Neuronal stem cell (in vitro differentiated cells): Measurements from ENCODE around the gene UNC5C.

Experiments used
- DNase-seq: peaks from one replicate; pipeline ENCODE4 v3.0.0-alpha.2; 2013; ENCODE audit warnings: low spot score
- H2AFZ ChIP-seq: one replicate; pipeline ENCODE4 v1.6.1; 2013; ENCODE audit warnings: mild to moderate bottlenecking, low read length, inconsistent platforms
- H2AK5ac ChIP-seq: 2 replicates; pipeline ENCODE4 v1.6.1; 2013; ENCODE audit warnings: low read depth, mild to moderate bottlenecking, inconsistent platforms, low read length, moderate library complexity, mixed read lengths
- H2BK120ac ChIP-seq: 2 replicates; pipeline ENCODE4 v1.6.1; 2013; ENCODE audit warnings: low read depth, mild to moderate bottlenecking, inconsistent platforms, low read length, moderate library complexity, mixed read lengths
- H2BK12ac ChIP-seq: one replicate; pipeline ENCODE4 v1.6.1; 2013; ENCODE audit warnings: low read length, inconsistent platforms
- H2BK15ac ChIP-seq: 2 replicates; pipeline ENCODE4 v1.6.1; 2013; ENCODE audit warnings: mild to moderate bottlenecking, low read length, inconsistent platforms, mixed read lengths
- H2BK5ac ChIP-seq: one replicate; pipeline ENCODE4 v1.6.1; 2013; ENCODE audit warnings: inconsistent platforms, mild to moderate bottlenecking, low read length, moderate library complexity
- H3K14ac ChIP-seq: one replicate; pipeline ENCODE4 v1.6.1; 2013; ENCODE audit warnings: low read length, inconsistent platforms
- H3K18ac ChIP-seq: 2 replicates; pipeline ENCODE4 v1.6.1; 2013; ENCODE audit warnings: low read length, inconsistent platforms
- H3K23ac ChIP-seq: 2 replicates; pipeline ENCODE4 v1.6.1; 2013; ENCODE audit warnings: low read depth, mild to moderate bottlenecking, mixed read lengths, low read length, inconsistent platforms; ENCODE audit not compliant: poor library complexity
- H3K27ac ChIP-seq: replicated peaks from 3 replicates; pipeline ENCODE4 v1.5.1; 2013; ENCODE audit warnings: low read length, inconsistent platforms
- H3K27me3 ChIP-seq, 3 experiments: 2 replicates each; pipeline ENCODE4 v1.6.1; 2013; ENCODE audit warnings: low read length in 3 of 3, mild to moderate bottlenecking in 2 of 3, inconsistent platforms in 1 of 3, low read depth in 1 of 3, mixed read lengths in 1 of 3, moderate library complexity in 1 of 3; ENCODE audit not compliant: control insufficient read depth in 3 of 3, insufficient read depth in 3 of 3
- H3K36me3 ChIP-seq, 2 donors: replicated peaks in 1 of 2; 2 replicates each; pipeline ENCODE4 v1.6.1; 2013; ENCODE audit warnings: low read length in 2 of 2; ENCODE audit not compliant: control insufficient read depth in 2 of 2, insufficient read depth in 2 of 2
- H3K4ac ChIP-seq: 2 replicates; pipeline ENCODE4 v1.6.1; 2013; ENCODE audit warnings: inconsistent platforms, mild to moderate bottlenecking, low read length, moderate library complexity
- H3K4me1 ChIP-seq, 2 donors: 1 replicate in 1 of 2; 2 replicates in 1 of 2; pipeline ENCODE4 v1.6.1; 2013; ENCODE audit warnings: low read length in 2 of 2, low read depth in 1 of 2; ENCODE audit not compliant: control insufficient read depth in 2 of 2, insufficient read depth in 1 of 2
- H3K4me2 ChIP-seq: one replicate; pipeline ENCODE4 v1.6.1; 2013; ENCODE audit warnings: mild to moderate bottlenecking, low read length, inconsistent platforms; ENCODE audit not compliant: insufficient read depth, poor library complexity, severe bottlenecking
- H3K4me3 ChIP-seq, 2 donors: 2 replicates each; pipeline ENCODE4 v1.5.1; 2013; ENCODE audit warnings: low read length in 2 of 2, mild to moderate bottlenecking in 2 of 2, inconsistent platforms in 1 of 2, moderate library complexity in 1 of 2
- H3K79me1 ChIP-seq: one replicate; pipeline ENCODE4 v1.6.1; 2013; ENCODE audit warnings: low read depth, mild to moderate bottlenecking, inconsistent platforms, low read length, moderate library complexity
- H3K9ac ChIP-seq: one replicate; pipeline ENCODE4 v1.6.1; 2013; ENCODE audit warnings: mild to moderate bottlenecking, low read depth, low read length, inconsistent platforms; ENCODE audit not compliant: poor library complexity
- H3K9me3 ChIP-seq, 2 donors: replicated peaks in 1 of 2; 2 replicates each; pipeline versions ENCODE3 to v1.6.1; 2013; ENCODE audit warnings: low read length in 2 of 2, mild to moderate bottlenecking in 2 of 2, inconsistent platforms in 1 of 2, low read depth in 1 of 2, mixed read lengths in 1 of 2, moderate library complexity in 1 of 2; ENCODE audit not compliant: control insufficient read depth in 2 of 2, insufficient read depth in 1 of 2
- H4K8ac ChIP-seq: one replicate; pipeline ENCODE4 v1.6.1; 2013; ENCODE audit warnings: low read depth, mild to moderate bottlenecking, inconsistent platforms, low read length, moderate library complexity
- H4K91ac ChIP-seq: one replicate; pipeline ENCODE4 v1.6.1; 2013; ENCODE audit warnings: low read length, low read depth, mild to moderate bottlenecking, inconsistent platforms; ENCODE audit not compliant: poor library complexity
- WGBS, 2 donors: extraction: QIAGEN DNeasy Blood & Tissue Kit; methylation state at CpG; one replicate each; pipeline ENCODE4 v1.1.7; 2013; ENCODE audit warnings: missing lambda C conversion rate in 2 of 2, mixed read lengths in 1 of 2; ENCODE audit not compliant: insufficient read length in 2 of 2, insufficient replicate concordance in 1 of 2; ENCODE audit errors: extremely low coverage in 2 of 2; 5-methylcytosine and 5-hydroxymethylcytosine counted together

Gene UNC5C

GRCh38 chr4:95522682-95523530, 25.9 kb downstream of the UNC5C start:
- Histone ChIP-seq H3K23ac (no peak overlapping the region), H3K4me3 (peak overlapping the region in 1 of 2 donors; percentile 3), H3K9ac (no peak overlapping the region), H3K4me2 (no peak overlapping the region), H3K4me1 (peaks cover 0 to 6% of the 10 kb centered on the region in 2 donors), H2AK5ac (peak overlapping the region; percentile 36), H2BK12ac (no peak overlapping the region), H2AFZ (no peak overlapping the region), H3K79me1 (no peaks in the 10 kb centered on the region), H2BK5ac (no peak overlapping the region), H3K4ac (no peak overlapping the region), H3K36me3 (no peaks in the 10 kb centered on the region), H3K18ac (no peak overlapping the region), H2BK15ac (no peak overlapping the region), H3K27me3 (no peaks in the 10 kb centered on the region), H2BK120ac (no peak overlapping the region), H3K9me3 (no peaks in the 10 kb centered on the region), H4K8ac (no peak overlapping the region), H3K27ac (no peak overlapping the region), H4K91ac (no peak overlapping the region), H3K14ac (no peak overlapping the region)
- WGBS, 2 donors, result no CpG with 5 or more reads among the region's 6 CpGs
- DNase-seq, result no peak

- H4K8ac ChIP-seq, result no peak overlapping the region
- no peak overlapping the region for H3K9ac ChIP-seq
- H2BK12ac ChIP-seq, result no peak overlapping the region
- no CpG with 5 or more reads among the region's 7 CpGs for WGBS, 2 donors
- no peak overlapping the region for H2AFZ ChIP-seq
- no peak overlapping the region for H2BK120ac ChIP-seq
- H2BK15ac ChIP-seq, result no peak overlapping the region
- DNase-seq, result no peak
- no peak overlapping the region for H3K27ac ChIP-seq
- no peaks in the 10 kb centered on the region for H3K36me3 ChIP-seq
- H3K27me3 ChIP-seq, result no peaks in the 10 kb centered on the region
- H3K4me2 ChIP-seq, result no peak overlapping the region
- no peaks in the 10 kb centered on the region for H3K79me1 ChIP-seq
- H3K4me3 ChIP-seq, result no peak overlapping the region
- H3K18ac ChIP-seq, result no peak overlapping the region
- no peak overlapping the region for H3K14ac ChIP-seq
- no peak overlapping the region for H3K4ac ChIP-seq
- no peak overlapping the region for H4K91ac ChIP-seq
- no peak overlapping the region for H3K23ac ChIP-seq
- H3K9me3 ChIP-seq, result no peaks in the 10 kb centered on the region
- H2AK5ac ChIP-seq, result no peak overlapping the region
- no peak overlapping the region for H2BK5ac ChIP-seq
- H3K4me1 ChIP-seq, result no peaks in the 10 kb centered on the region
These were observed 31.0 kb downstream of the UNC5C start for GRCh38 chr4:95517576-95518345.

- Histone ChIP-seq H3K4me1 (peaks cover 0 to 2% of the 10 kb centered on the region in 2 donors), H3K9me3 (no peaks in the 10 kb centered on the region), H3K79me1 (no peaks in the 10 kb centered on the region), H2BK15ac (no peak overlapping the region), H3K4ac (no peak overlapping the region), H3K36me3 (no peaks in the 10 kb centered on the region), H3K27me3 (no peaks in the 10 kb centered on the region), H2BK5ac (no peak overlapping the region), H3K23ac (no peak overlapping the region), H2AK5ac (no peak overlapping the region), H3K14ac (no peak overlapping the region), H2AFZ (no peak overlapping the region), H3K18ac (no peak overlapping the region), H4K91ac (no peak overlapping the region), H3K27ac (no peak overlapping the region), H2BK120ac (no peak overlapping the region), H2BK12ac (no peak overlapping the region), H3K9ac (no peak overlapping the region), H3K4me2 (no peak overlapping the region), H4K8ac (no peak overlapping the region), H3K4me3 (no peak overlapping the region)
- no CpG with 5 or more reads among the region's 10 CpGs for WGBS, 2 donors
- DNase-seq, result no peak
These were observed 32.2 kb downstream of the UNC5C start for GRCh38 chr4:95516528-95517017.

GRCh38 chr4:95515589-95515988, 33.2 kb downstream of the UNC5C start:
- no peak overlapping the region for H2AK5ac ChIP-seq
- H3K27me3 ChIP-seq, result no peaks in the 10 kb centered on the region
- no peak overlapping the region for H3K9ac ChIP-seq
- H3K4ac ChIP-seq, result no peak overlapping the region
- no peak overlapping the region for H3K23ac ChIP-seq
- no peak overlapping the region for H2BK120ac ChIP-seq
- no peak overlapping the region for H2BK12ac ChIP-seq
- no peak overlapping the region for H3K18ac ChIP-seq
- no peak overlapping the region for H2BK5ac ChIP-seq
- H3K36me3 ChIP-seq, result no peaks in the 10 kb centered on the region
- no peak overlapping the region for H3K4me3 ChIP-seq
- no peaks in the 10 kb centered on the region for H3K79me1 ChIP-seq
- H3K9me3 ChIP-seq, result no peaks in the 10 kb centered on the region
- H3K4me1 ChIP-seq, result peaks cover 0 to 2% of the 10 kb centered on the region in 2 donors
- no CpG with 5 or more reads among the region's 1 CpG for WGBS, 2 donors
- no peak overlapping the region for H2BK15ac ChIP-seq
- no peak overlapping the region for H2AFZ ChIP-seq
- no peak overlapping the region for H3K14ac ChIP-seq
- no peak overlapping the region for H4K8ac ChIP-seq
- no peak overlapping the region for H3K27ac ChIP-seq
- no peak for DNase-seq
- no peak overlapping the region for H3K4me2 ChIP-seq
- no peak overlapping the region for H4K91ac ChIP-seq
